IMR-90 (cell line): ENCODE results near the gene ADRA2A. TPM values are rescaled to one million over a fixed set of nuclear protein-coding genes. Genes with fewer than 3 reads are reported as not detected.

Experiments used
- ATAC-seq: fragments of 200-7000 bp; cut with Tn5 transposase; 2 replicates; pipeline ENCODE4 v1.9.1; 2020; ENCODE audit warnings: low read depth, mild to moderate bottlenecking, moderate library complexity
- BruUV-seq: library from RNA; stranded (reverse); fragments of 400-500 nt; replicated peaks from 2 replicates; lab custom pipeline; 2021; lab: Mats Ljungman, UMichigan
- CTCF ChIA-PET: fragments of 300-600 bp; formaldehyde crosslinking; extraction: SDS; loops from one replicate; lab custom pipeline; 2021; ENCODE audit warnings: antibody characterized with exemption; lab: Yijun Ruan, JAX
- POLR2A ChIA-PET: fragments of 300-600 bp; sonication (Branson Sonifier 250); formaldehyde crosslinking; loops from one replicate; lab custom pipeline; 2022; ENCODE audit warnings: antibody characterized with exemption; ENCODE audit not compliant: unreplicated experiment; lab: Charles Lee
- DNase-seq: peaks from one replicate; pipeline ENCODE4 v3.0.0; 2013
- H2AFZ ChIP-seq: replicated peaks from 2 replicates; pipeline ENCODE3; 2013; ENCODE audit warnings: low read length, mild to moderate bottlenecking; ENCODE audit not compliant: poor library complexity
- H2AK5ac ChIP-seq: 2 replicates; pipeline ENCODE4 v1.6.1; 2013; ENCODE audit warnings: low read depth, low read length, inconsistent platforms
- H2AK9ac ChIP-seq: replicated peaks from 2 replicates; pipeline ENCODE3; 2013; ENCODE audit warnings: mild to moderate bottlenecking, low read depth, low read length, moderate library complexity; ENCODE audit not compliant: poor library complexity
- H2BK120ac ChIP-seq: 2 replicates; pipeline ENCODE4 v1.6.1; 2013; ENCODE audit warnings: low read depth, low read length, inconsistent platforms
- H2BK15ac ChIP-seq: 3 replicates; pipeline ENCODE4 v1.6.1; 2013; ENCODE audit warnings: low read depth, low read length, inconsistent platforms
- H2BK20ac ChIP-seq: 2 replicates; pipeline ENCODE4 v1.6.1; 2013; ENCODE audit warnings: low read depth, mild to moderate bottlenecking, inconsistent platforms, low read length, moderate library complexity
- H2BK5ac ChIP-seq: 2 replicates; pipeline ENCODE4 v1.6.1; 2013; ENCODE audit warnings: mild to moderate bottlenecking, low read depth, low read length, inconsistent platforms; ENCODE audit not compliant: poor library complexity, severe bottlenecking
- H3K14ac ChIP-seq: replicated peaks from 2 replicates; pipeline ENCODE4 v1.6.1; 2013; ENCODE audit warnings: low read depth, low read length, inconsistent platforms
- H3K18ac ChIP-seq: 2 replicates; pipeline ENCODE4 v1.6.1; 2013; ENCODE audit warnings: low read depth, low read length, control low read depth
- H3K23ac ChIP-seq: 2 replicates; pipeline ENCODE4 v1.6.1; 2013; ENCODE audit warnings: low read depth, low read length, inconsistent platforms
- H3K27ac ChIP-seq: 2 replicates; pipeline ENCODE4 v1.5.1; 2013; ENCODE audit warnings: mild to moderate bottlenecking, control low read depth, low read length; ENCODE audit not compliant: insufficient read depth
- H3K27me3 ChIP-seq: 2 replicates; pipeline ENCODE4 v1.6.1; 2013; ENCODE audit warnings: low read length; ENCODE audit not compliant: control insufficient read depth, insufficient read depth
- H3K36me3 ChIP-seq: 2 replicates; pipeline ENCODE4 v1.6.1; 2013; ENCODE audit warnings: low read length, mixed read lengths; ENCODE audit not compliant: control insufficient read depth, insufficient read depth
- H3K4ac ChIP-seq: 2 replicates; pipeline ENCODE4 v1.6.1; 2013; ENCODE audit warnings: low read depth, low read length, inconsistent platforms
- H3K4me1 ChIP-seq: 2 replicates; pipeline ENCODE4 v1.6.1; 2013; ENCODE audit warnings: low read length, mixed read lengths; ENCODE audit not compliant: control insufficient read depth, insufficient read depth
- H3K4me2 ChIP-seq: 2 replicates; pipeline ENCODE4 v1.6.1; 2013; ENCODE audit warnings: low read depth, mild to moderate bottlenecking, control low read depth, low read length, moderate library complexity
- H3K4me3 ChIP-seq: 2 replicates; pipeline ENCODE4 v1.5.1; 2013; ENCODE audit warnings: low read depth, mild to moderate bottlenecking, control low read depth, low read length, moderate library complexity; ENCODE audit not compliant: insufficient read depth
- H3K56ac ChIP-seq: 2 replicates; pipeline ENCODE4 v1.6.1; 2013; ENCODE audit warnings: low read length, inconsistent platforms; ENCODE audit not compliant: insufficient read depth; ENCODE audit errors: extremely low read depth
- H3K79me1 ChIP-seq, 2 experiments: 2 replicates each; pipeline ENCODE4 v1.6.1; 2013; ENCODE audit warnings: low read length in 2 of 2, inconsistent platforms in 1 of 2, low read depth in 1 of 2
- H3K9ac ChIP-seq: 2 replicates; pipeline ENCODE4 v1.6.1; 2013; ENCODE audit warnings: low read depth, low read length, control low read depth
- H3K9me1 ChIP-seq: 2 replicates; pipeline ENCODE4 v1.6.1; 2013; ENCODE audit warnings: low read length, inconsistent platforms; ENCODE audit not compliant: insufficient read depth
- H3K9me3 ChIP-seq: 2 replicates; pipeline ENCODE4 v1.6.1; 2013; ENCODE audit warnings: low read length; ENCODE audit not compliant: control insufficient read depth, insufficient read depth
- H4K20me1 ChIP-seq: 2 replicates; pipeline ENCODE4 v1.6.1; 2013; ENCODE audit warnings: low read length, inconsistent platforms; ENCODE audit not compliant: insufficient read depth
- H4K5ac ChIP-seq: 2 replicates; pipeline ENCODE4 v1.6.1; 2013; ENCODE audit warnings: mild to moderate bottlenecking, low read depth, low read length, control low read depth
- H4K8ac ChIP-seq, 2 experiments: 2 replicates each; pipeline ENCODE4 v1.6.1; 2013; ENCODE audit warnings: low read depth in 2 of 2, low read length in 2 of 2, control low read depth in 1 of 2, inconsistent platforms in 1 of 2
- H4K91ac ChIP-seq: 2 replicates; pipeline ENCODE4 v1.6.1; 2013; ENCODE audit warnings: low read depth, low read length, inconsistent platforms; ENCODE audit not compliant: insufficient read depth
- BHLHE40 ChIP-seq: fragments of 150-350 bp; IDR thresholded peaks from 2 replicates; pipeline ENCODE4 v1.6.1; 2016; ENCODE audit warnings: mild to moderate bottlenecking, low read depth, low read length
- CEBPB ChIP-seq: IDR thresholded peaks from 2 replicates; pipeline ENCODE4 v1.6.1; 2012; ENCODE audit warnings: low read depth, low read length, improper control_type of control experiment
- CHD1 ChIP-seq: IDR thresholded peaks from 2 replicates; pipeline ENCODE4 v1.6.1; 2012; ENCODE audit warnings: low read depth, low read length, improper control_type of control experiment
- ELK1 ChIP-seq: fragments of 150-350 bp; IDR thresholded peaks from 2 replicates; pipeline ENCODE4 v1.6.1; 2016; ENCODE audit warnings: low read depth, mild to moderate bottlenecking, low read length, moderate library complexity, borderline replicate concordance
- FOS ChIP-seq: fragments of 150-350 bp; IDR thresholded peaks from 2 replicates; pipeline ENCODE4 v1.6.1; 2016; ENCODE audit warnings: low read depth, low read length
- MAFK ChIP-seq: IDR thresholded peaks from 2 replicates; pipeline ENCODE4 v1.6.1; 2012; ENCODE audit warnings: low read depth, low read length, improper control_type of control experiment
- MAZ ChIP-seq: IDR thresholded peaks from 2 replicates; pipeline ENCODE4 v1.6.1; 2012; ENCODE audit warnings: low read depth, mild to moderate bottlenecking, low read length, improper control_type of control experiment, moderate library complexity, borderline replicate concordance
- MXI1 ChIP-seq: IDR thresholded peaks from 2 replicates; pipeline ENCODE4 v1.6.1; 2012; ENCODE audit warnings: low read depth, mild to moderate bottlenecking, low read length, moderate library complexity, borderline replicate concordance
- NFE2L2 ChIP-seq: fragments of 150-350 bp; IDR thresholded peaks from 2 replicates; pipeline ENCODE4 v1.6.1; 2016; ENCODE audit warnings: low read depth, mild to moderate bottlenecking, low read length
- POLR2A ChIP-seq: IDR thresholded peaks from 2 replicates; pipeline ENCODE4 v1.6.1; 2012; ENCODE audit warnings: mild to moderate bottlenecking, low read depth, low read length
- RAD21 ChIP-seq: IDR thresholded peaks from 2 replicates; pipeline ENCODE4 v1.6.1; 2012; ENCODE audit warnings: low read length, improper control_type of control experiment
- RCOR1 ChIP-seq: IDR thresholded peaks from 2 replicates; pipeline ENCODE4 v1.6.1; 2012; ENCODE audit warnings: mild to moderate bottlenecking, low read length, improper control_type of control experiment; ENCODE audit not compliant: insufficient replicate concordance
- RFX5 ChIP-seq: IDR thresholded peaks from 2 replicates; pipeline ENCODE4 v1.8.0; 2012; ENCODE audit warnings: low read depth, mild to moderate bottlenecking, low read length, moderate library complexity
- SMC3 ChIP-seq: fragments of 150-350 bp; IDR thresholded peaks from 2 replicates; pipeline ENCODE4 v1.6.1; 2016; ENCODE audit warnings: low read depth, mild to moderate bottlenecking, antibody characterized with exemption, low read length, moderate library complexity
- USF2 ChIP-seq: fragments of 150-350 bp; IDR thresholded peaks from 2 replicates; pipeline ENCODE4 v1.6.1; 2017; ENCODE audit warnings: mild to moderate bottlenecking, antibody characterized with exemption, low read length, low read depth
- WGBS, 2 experiments: methylation state at CpG; one replicate each; pipeline versions ENCODE4 v1.1.5 to v1.1.7; 2013; ENCODE audit warnings: missing lambda C conversion rate in 2 of 2; ENCODE audit not compliant: insufficient read length in 1 of 2; ENCODE audit errors: extremely low coverage in 2 of 2; 5-methylcytosine and 5-hydroxymethylcytosine counted together
- dilution Hi-C: fragments of 300-500 bp; cut with HindIII; formaldehyde crosslinking; loops from one replicate; pipeline ENCODE4 v1.14.3; 2018; ENCODE audit warnings: low sequenced_read_pairs; ENCODE audit not compliant: unreplicated experiment
- in situ Hi-C: fragments of 300-500 bp; cut with MboI; formaldehyde crosslinking; loops from 3 replicates; pipeline ENCODE4 v1.14.3; 2019; ENCODE audit warnings: low sequenced_read_pairs, inconsistent platforms, mixed read lengths
- intact Hi-C: fragments of 100-400 bp; cut with micrococcal nuclease; formaldehyde crosslinking; loops from 2 replicates; pipeline ENCODE4 v1.10.0; 2022
- polyA plus RNA-seq, 3 experiments: library from polyadenylated mRNA; depleted of rRNA; stranded (reverse); fragments of >200 nt; gene quantifications; 2 replicates each; pipeline ENCODE4 v1.2.3, GENCODE V29; 2012; ENCODE audit warnings: low replicate concordance in 1 of 3
- total RNA-seq: library from RNA; depleted of rRNA; stranded (reverse); fragments of >200 nt; gene quantifications from 2 replicates; pipeline ENCODE4 v1.2.3, GENCODE V29; 2012

ADRA2A gene
- total and polyA plus RNA-seq, 2 of the 4 experiments (the other 2 are of a cell fraction), result not detected

- Histone ChIP-seq H2BK15ac (no peak overlapping the region), H2BK20ac (no peak overlapping the region), H2AFZ (no peak overlapping the region), H3K4me1 (no peaks in the 10 kb centered on the region), H3K9me1 (no peaks in the 10 kb centered on the region), H3K9me3 (no peaks in the 10 kb centered on the region), H2AK5ac (no peak overlapping the region), H3K4me3 (no peak overlapping the region), H4K20me1 (no peaks in the 10 kb centered on the region), H4K8ac (no peak overlapping the region), H3K27me3 (no peaks in the 10 kb centered on the region), H3K18ac (no peak overlapping the region), H3K36me3 (no peaks in the 10 kb centered on the region), H2AK9ac (no peak overlapping the region), H3K79me1 (no peaks in the 10 kb centered on the region), H3K4ac (no peak overlapping the region), H3K9ac (no peak overlapping the region), H2BK120ac (no peak overlapping the region), H3K14ac (no peak overlapping the region), H3K23ac (no peak overlapping the region), H3K27ac (no peak overlapping the region), H4K5ac (no peak overlapping the region), H4K91ac (no peak overlapping the region), H3K56ac (no peak overlapping the region), H3K4me2 (no peak overlapping the region), H2BK5ac (no peak overlapping the region)
- dilution Hi-C loops, result no loop called here
- ChIA-PET POLR2A (no interaction called here), CTCF (interaction anchor here (1.1 kb wide), 1 partner anchor 28 kb away, joined by 3 read pairs; no protein-coding TSS in a partner anchor)
- 67% methylated on average over 5 of the region's 15 CpGs; no CpG with 5 or more reads in 1 of the 2 experiments for WGBS, 2 experiments
- no TSS peak for BruUV-seq
- intact Hi-C loops, result no loop called here
- in situ Hi-C loops, result no loop called here
- DNase-seq (peak; percentile 12), ATAC-seq (peak; percentile 29; the same call in 1 of the 2 replicates)
- TF ChIP-seq CHD1 (no peak), CEBPB (no peak), MAZ (no peak), BHLHE40 (no peak), RAD21 (no peak), ELK1 (no peak), MAFK (no peak), RCOR1 (no peak), SMC3 (no peak), USF2 (no peak), POLR2A (no peak), NFE2L2 (no peak), MXI1 (no peak), RFX5 (no peak), FOS (no peak)
Measured at GRCh38 chr10:111128331-111129180, 51.7 kb downstream of the ADRA2A start.
